GM20000 (cell line): ENCODE measurements around the gene HDAC4.

ENCODE experiments used
- DNase-seq: peaks from one replicate; pipeline ENCODE4 v3.0.0; 2012; ENCODE audit warnings: low spot score
- TF ChIP-seq, protein P1 (sequence below): IDR thresholded peaks from 2 replicates; pipeline ENCODE4 v1.5.1; 2012; ENCODE audit warnings: mild to moderate bottlenecking, control low read depth; ENCODE audit errors: extremely low read depth, missing control alignments

HDAC4 gene

DNA sequence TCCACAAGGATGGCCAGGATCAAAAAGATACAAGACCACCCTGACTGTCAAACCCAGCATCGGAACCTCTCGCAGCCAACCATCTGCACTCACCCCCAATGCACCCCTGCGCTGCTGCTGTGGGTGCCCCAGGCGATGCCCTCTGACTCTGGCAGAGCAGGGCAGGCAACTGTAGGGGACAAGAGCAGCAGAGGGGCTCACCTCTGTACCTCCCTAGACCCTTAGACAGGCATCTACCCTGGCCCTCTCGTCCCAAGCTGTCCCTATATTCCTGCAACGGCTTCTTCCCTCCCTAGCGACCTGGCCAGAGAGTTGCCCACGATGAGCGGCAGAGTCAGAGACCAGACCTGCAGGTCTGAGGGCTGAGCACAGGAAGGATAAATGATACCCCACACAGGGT is 128.2 kb downstream of the HDAC4 start:
- DNase-seq, result no peak
- TF ChIP-seq, protein P1, sequence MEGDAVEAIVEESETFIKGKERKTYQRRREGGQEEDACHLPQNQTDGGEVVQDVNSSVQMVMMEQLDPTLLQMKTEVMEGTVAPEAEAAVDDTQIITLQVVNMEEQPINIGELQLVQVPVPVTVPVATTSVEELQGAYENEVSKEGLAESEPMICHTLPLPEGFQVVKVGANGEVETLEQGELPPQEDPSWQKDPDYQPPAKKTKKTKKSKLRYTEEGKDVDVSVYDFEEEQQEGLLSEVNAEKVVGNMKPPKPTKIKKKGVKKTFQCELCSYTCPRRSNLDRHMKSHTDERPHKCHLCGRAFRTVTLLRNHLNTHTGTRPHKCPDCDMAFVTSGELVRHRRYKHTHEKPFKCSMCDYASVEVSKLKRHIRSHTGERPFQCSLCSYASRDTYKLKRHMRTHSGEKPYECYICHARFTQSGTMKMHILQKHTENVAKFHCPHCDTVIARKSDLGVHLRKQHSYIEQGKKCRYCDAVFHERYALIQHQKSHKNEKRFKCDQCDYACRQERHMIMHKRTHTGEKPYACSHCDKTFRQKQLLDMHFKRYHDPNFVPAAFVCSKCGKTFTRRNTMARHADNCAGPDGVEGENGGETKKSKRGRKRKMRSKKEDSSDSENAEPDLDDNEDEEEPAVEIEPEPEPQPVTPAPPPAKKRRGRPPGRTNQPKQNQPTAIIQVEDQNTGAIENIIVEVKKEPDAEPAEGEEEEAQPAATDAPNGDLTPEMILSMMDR, result no peak

DNA sequence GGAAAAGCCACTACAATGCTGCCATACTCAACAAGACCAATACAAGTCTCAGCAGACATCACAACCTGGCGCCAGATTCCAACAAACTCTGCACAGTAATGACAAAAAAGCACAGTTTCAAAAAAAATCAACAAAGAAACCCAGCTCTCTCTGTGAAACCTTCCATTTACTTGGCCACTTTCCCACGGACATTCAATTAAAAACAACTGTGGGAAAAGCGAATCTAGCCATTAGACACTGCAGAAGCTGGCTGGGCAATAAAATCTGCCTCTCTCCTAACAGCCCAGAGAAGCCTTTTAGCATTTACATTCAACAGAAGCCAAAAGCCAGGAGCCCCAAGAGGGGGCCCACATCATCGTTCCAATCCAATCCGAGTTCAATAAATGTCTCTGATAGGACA is 128.9 kb downstream of the HDAC4 start:
- TF ChIP-seq, protein P1, result no peak
- DNase-seq, result no peak

DNA sequence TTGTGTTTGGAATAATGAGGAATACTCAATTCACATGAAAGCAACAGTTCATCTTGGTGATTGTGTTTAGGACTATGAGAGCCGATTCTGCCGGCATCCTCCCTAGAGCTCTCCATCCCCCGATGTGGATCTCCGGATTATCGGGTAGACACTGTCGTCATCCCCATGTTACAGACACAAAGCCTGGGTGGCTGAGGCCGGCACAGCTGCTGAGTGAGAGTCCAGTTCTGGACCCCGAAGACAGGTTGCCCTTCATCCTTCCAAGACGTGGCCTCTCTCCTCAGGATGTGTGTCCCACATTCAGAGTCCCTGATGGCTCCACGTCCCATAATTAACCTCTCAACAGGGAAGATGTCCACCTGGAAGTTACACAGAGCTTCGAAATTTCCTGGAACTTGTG is 129.3 kb downstream of the HDAC4 start:
- TF ChIP-seq, protein P1, result no peak
- no peak for DNase-seq

DNA sequence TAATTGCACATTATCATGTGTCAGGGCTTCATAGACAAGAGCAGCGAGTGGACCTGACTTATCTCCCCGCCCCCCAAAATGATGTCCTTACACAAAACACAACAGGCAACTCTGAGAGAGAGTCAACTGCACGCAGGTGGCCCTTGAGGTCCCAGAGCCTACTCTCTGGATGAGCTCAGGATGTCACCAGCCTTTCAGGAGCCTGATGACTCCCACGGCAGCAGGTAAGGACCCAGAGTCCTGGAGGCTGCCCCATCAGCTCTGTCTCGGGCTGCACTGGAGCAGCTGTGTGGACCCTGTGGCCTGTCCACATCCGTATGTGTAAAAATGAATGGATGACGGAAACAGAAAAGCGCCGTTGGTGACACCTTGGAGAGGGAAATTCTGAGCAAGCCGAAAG is 130.9 kb downstream of the HDAC4 start:
- DNase-seq, result no peak
- TF ChIP-seq, protein P1, result no peak

DNA sequence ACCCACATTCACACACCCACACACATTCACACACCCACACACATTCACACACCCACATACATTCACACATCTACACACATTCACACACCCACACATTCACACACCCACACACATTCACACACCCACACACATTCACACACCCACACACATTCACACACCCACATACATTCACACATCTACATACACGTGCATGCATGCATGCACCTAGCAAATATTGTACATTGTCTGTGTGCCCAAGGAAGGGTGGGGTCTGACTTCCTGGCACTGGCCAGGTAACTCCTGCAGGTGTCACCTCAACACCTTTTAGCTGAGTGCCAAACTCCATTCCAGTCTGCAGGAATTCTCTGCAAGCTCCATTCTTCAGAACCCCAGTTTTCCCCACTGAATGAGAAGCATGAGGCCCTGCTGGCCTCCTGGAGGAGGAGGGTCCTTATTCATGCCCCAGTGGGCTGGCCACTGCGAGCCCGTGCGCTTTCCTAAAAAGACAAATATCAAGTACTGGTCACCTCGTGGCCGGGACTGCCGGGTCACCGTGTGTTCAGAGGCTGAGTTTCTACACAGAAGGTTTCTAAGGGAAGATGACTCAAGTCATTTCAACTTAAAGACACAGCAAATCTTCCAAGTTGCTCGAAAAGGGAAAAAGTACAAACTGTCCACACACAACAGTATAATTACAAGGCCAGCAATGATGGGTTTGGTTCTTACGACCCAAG is 131.5 kb downstream of the HDAC4 start:
- no peak for DNase-seq

DNA sequence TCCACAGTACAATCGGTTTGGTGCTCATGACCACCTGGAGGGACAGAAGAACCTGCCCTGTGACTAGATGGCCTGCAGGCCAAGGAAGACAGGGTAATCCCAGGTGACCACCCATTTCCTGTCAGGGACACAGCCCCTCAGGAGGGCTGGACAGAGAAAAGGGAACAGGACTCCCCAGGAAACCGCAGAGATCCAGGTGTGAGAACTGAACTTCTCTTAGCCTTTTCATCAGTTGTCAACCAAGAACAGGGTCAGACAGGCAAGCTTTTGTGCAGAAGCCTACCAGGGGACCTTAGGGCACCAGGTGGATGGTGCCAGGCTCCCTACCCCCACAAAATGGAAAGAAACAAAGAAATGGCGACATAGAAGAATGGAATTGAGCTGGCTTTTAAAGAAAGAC is 132.3 kb downstream of the HDAC4 start:
- TF ChIP-seq, protein P1, result no peak
- no peak for DNase-seq

More for the DNA sequence above, 131.5 kb downstream of the HDAC4 start:
- TF ChIP-seq, protein P1, result no peak

DNA sequence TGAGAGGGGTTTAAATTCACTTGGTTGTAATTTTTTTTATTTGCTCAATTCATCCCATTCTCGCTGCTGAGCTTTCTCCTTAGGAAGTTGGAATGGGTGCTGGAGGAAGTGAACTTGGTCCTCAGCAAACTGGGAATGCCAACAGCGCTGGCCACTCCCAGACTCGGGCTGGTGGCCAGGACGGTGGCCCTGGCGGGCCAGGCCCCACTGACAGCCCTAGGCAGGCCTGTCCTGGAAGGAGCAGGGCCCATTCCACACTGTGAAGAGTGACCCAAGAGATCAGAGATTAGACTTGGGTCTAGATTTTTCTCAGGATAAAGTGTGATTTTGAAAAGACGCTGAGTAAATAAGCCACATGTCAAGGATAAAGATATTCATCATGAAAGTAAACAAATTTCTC is 132.7 kb downstream of the HDAC4 start:
- TF ChIP-seq, protein P1, result no peak
- DNase-seq, result no peak
